Measurements from ENCODE around the gene EFCC1. TPM values are rescaled to one million over a fixed set of nuclear protein-coding genes. Genes with fewer than 3 reads are reported as not detected.

The EFCC1 gene
- total RNA-seq, 2 donors from 2014 or later: 1.8 to 4.0 TPM

DNA sequence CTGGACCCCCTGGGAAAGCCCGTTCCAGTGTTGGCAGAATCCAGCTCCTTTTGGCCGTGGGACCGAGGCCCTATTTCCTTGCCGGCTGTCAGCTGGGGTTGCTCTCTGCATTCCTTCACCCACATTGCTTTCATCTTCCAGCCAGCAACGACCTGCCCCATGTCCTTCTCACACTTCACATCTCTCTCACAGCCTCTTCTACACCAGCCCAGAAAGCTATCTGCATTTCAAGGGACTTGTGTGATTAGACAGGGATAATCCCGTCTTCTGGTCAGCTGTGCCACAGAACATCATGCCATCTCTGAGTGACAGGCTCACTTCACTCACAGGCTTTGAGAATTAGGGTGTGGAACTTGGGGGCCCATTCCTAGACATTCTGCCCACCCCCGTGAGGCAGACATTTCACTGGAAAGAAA lies 16.4 kb downstream of the EFCC1 start:
- DNase-seq (no peak), ATAC-seq (no peak)
- H3K4me3 ChIP-seq: no peak overlapping the region
- TF ChIP-seq POLR2A (IDR thresholded peaks at IDR 0.05): no peak
- TF ChIP-seq, protein P1, sequence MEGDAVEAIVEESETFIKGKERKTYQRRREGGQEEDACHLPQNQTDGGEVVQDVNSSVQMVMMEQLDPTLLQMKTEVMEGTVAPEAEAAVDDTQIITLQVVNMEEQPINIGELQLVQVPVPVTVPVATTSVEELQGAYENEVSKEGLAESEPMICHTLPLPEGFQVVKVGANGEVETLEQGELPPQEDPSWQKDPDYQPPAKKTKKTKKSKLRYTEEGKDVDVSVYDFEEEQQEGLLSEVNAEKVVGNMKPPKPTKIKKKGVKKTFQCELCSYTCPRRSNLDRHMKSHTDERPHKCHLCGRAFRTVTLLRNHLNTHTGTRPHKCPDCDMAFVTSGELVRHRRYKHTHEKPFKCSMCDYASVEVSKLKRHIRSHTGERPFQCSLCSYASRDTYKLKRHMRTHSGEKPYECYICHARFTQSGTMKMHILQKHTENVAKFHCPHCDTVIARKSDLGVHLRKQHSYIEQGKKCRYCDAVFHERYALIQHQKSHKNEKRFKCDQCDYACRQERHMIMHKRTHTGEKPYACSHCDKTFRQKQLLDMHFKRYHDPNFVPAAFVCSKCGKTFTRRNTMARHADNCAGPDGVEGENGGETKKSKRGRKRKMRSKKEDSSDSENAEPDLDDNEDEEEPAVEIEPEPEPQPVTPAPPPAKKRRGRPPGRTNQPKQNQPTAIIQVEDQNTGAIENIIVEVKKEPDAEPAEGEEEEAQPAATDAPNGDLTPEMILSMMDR (IDR thresholded peaks at IDR 0.05): no peak
- no peaks in the 10 kb centered on the region for H3K9me3 ChIP-seq
- 57 to 61% methylated on average over 7 of the region's 7 CpGs for WGBS, 2 donors
- peak overlapping the region in 1 of 4 donors; percentile 8 for H3K27ac ChIP-seq
- H3K4me1 ChIP-seq: no peaks in the 10 kb centered on the region
- H3K36me3 ChIP-seq (replicated peaks in 1 of 2; ENCODE audit: insufficient read depth in 1 of 2, low read depth in 2 of 2): no peaks in the 10 kb centered on the region
- no peaks in the 10 kb centered on the region for H3K27me3 ChIP-seq
- intact Hi-C loops (cut with DNase I): no loop called here

DNA sequence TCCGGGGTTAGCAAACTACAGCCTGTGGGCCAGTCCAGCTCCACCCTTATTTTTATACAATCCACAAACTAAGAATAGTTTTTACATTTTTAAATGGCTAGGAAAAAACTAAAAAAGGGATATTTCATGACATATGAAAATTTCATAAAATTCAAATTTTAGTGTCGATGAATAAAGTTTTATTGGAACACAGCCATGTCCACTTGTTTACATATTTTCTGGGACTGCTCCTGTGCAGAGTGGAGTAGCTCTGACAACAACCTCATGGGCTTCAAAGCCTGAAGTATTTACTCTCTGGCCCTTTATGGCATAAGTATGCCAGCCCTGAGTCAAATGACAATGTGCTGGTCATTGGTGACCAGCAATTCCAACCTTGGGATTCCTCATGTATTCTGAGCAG lies 17.2 kb downstream of the EFCC1 start:
- 66 to 80% methylated on average over 2 of the region's 2 CpGs for WGBS, 2 donors
- Histone ChIP-seq H3K4me3 (no peak overlapping the region), H3K9me3 (no peaks in the 10 kb centered on the region), H3K27ac (no peak overlapping the region), H3K36me3 (replicated peaks in 1 of 2; ENCODE audit: insufficient read depth in 1 of 2, low read depth in 2 of 2) (no peaks in the 10 kb centered on the region), H3K4me1 (no peaks in the 10 kb centered on the region), H3K27me3 (no peaks in the 10 kb centered on the region)
- TF ChIP-seq POLR2A (IDR thresholded peaks at IDR 0.05): no peak
- TF ChIP-seq, protein P1 (IDR thresholded peaks at IDR 0.05): no peak
- DNase-seq: no peak
- no peak for ATAC-seq
- intact Hi-C loops (cut with DNase I): no loop called here

DNA sequence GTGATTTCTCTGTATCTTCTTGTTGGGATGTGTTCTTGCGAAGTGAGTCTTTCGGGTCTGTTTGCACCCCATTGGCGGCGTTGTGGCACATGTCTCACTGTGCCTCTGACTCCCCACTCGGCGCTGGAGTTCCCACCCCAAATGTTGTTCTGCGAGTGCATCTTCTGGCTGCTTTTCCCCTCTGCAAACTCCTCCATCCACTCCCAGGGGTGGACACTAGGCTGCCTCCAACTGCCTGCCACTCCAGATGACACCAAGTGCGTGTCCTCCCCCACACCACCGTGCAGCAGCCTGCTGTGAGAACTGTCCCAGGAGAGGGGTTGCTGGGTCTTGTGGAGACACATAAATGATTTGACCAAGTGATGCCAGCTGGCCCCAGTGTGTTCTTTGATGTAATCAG lies 17.6 kb downstream of the EFCC1 start:
- TF ChIP-seq, protein P1 (IDR thresholded peaks at IDR 0.05): no peak
- TF ChIP-seq POLR2A (IDR thresholded peaks at IDR 0.05): no peak
- no peak for DNase-seq
- no peaks in the 10 kb centered on the region for H3K27me3 ChIP-seq
- intact Hi-C loops (cut with DNase I): no loop called here
- H3K27ac ChIP-seq: no peak overlapping the region
- no peak overlapping the region for H3K4me3 ChIP-seq
- no peak for ATAC-seq
- H3K9me3 ChIP-seq: no peaks in the 10 kb centered on the region
- H3K4me1 ChIP-seq: no peaks in the 10 kb centered on the region
- 80 to 83% methylated on average over 9 of the region's 9 CpGs for WGBS, 2 donors
- no peaks in the 10 kb centered on the region for H3K36me3 ChIP-seq (replicated peaks in 1 of 2; ENCODE audit: insufficient read depth in 1 of 2, low read depth in 2 of 2)

DNA sequence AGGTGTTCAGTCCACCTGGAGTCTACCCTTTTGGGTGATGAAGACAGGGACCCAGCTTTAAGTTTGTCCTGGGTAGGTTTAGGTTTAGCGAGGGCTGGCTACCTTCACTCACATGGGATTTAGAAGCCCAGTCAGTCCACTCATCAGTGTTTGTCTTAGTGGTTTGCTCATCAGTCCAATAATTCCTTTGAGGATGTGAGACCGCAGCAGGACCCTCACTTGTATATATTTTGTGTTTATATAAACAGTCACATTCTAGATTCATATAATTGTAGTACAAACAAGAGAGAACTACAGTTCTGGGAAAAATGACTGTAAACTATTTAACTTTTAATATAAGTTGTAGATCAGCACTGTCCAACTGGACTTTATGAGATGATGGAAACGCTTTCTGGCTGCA lies 18.2 kb downstream of the EFCC1 start:
- ATAC-seq: no peak
- Histone ChIP-seq H3K9me3 (no peaks in the 10 kb centered on the region), H3K27ac (no peak overlapping the region), H3K36me3 (replicated peaks in 1 of 2; ENCODE audit: insufficient read depth in 1 of 2, low read depth in 2 of 2) (no peaks in the 10 kb centered on the region), H3K4me3 (no peak overlapping the region), H3K27me3 (no peaks in the 10 kb centered on the region), H3K4me1 (no peaks in the 10 kb centered on the region)
- no peak for DNase-seq
- no peak for TF ChIP-seq POLR2A (IDR thresholded peaks at IDR 0.05)
- TF ChIP-seq, protein P1 (IDR thresholded peaks at IDR 0.05): no peak
- intact Hi-C loops (cut with DNase I): no loop called here
- WGBS, 2 donors: 85 to 87% methylated on average over 3 of the region's 3 CpGs

DNA sequence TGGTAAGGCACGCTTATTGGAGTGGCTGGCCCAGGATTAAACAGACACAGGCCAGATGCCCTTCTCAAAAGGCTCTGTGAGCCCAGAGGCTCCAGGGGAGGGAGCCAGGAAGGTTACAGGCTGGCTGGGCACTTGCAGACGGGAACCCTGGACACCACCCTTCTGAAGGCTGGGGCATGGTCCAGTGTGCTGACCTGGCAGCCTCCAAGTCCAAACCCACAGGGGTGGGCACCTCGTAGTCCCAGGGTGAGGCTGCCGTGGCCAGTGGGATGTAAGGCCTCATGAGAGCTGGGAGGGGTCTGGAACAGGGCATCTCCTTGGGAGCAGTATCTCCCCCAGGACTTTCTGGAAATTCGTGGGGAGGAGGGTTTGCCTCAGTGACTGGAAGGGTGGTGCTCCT lies 19.6 kb downstream of the EFCC1 start:
- no peaks in the 10 kb centered on the region for H3K4me1 ChIP-seq
- no peak for TF ChIP-seq POLR2A (IDR thresholded peaks at IDR 0.05)
- TF ChIP-seq, protein P1 (IDR thresholded peaks at IDR 0.05): no peak
- H3K27ac ChIP-seq: no peak overlapping the region
- no peak overlapping the region for H3K4me3 ChIP-seq
- ATAC-seq: no peak
- DNase-seq: no peak
- WGBS, 2 donors: 64 to 69% methylated on average over 3 to 5 of the region's 5 CpGs
- H3K27me3 ChIP-seq: no peaks in the 10 kb centered on the region
- no peaks in the 10 kb centered on the region for H3K9me3 ChIP-seq
- intact Hi-C loops (cut with DNase I): no loop called here
- no peaks in the 10 kb centered on the region for H3K36me3 ChIP-seq (replicated peaks in 1 of 2; ENCODE audit: insufficient read depth in 1 of 2, low read depth in 2 of 2)
